GM19468 (cell line): ENCODE data around the gene THAP7.

ENCODE experiments used
- ATAC-seq: cut with Tn5 transposase; IDR thresholded peaks from one replicate; pipeline ENCODE4 v1.9.1; 2021; ENCODE audit warnings: mild to moderate bottlenecking, moderate library complexity, moderate number of reproducible peaks; ENCODE audit not compliant: unreplicated experiment; ENCODE audit errors: extremely low read depth

THAP7 gene

DNA sequence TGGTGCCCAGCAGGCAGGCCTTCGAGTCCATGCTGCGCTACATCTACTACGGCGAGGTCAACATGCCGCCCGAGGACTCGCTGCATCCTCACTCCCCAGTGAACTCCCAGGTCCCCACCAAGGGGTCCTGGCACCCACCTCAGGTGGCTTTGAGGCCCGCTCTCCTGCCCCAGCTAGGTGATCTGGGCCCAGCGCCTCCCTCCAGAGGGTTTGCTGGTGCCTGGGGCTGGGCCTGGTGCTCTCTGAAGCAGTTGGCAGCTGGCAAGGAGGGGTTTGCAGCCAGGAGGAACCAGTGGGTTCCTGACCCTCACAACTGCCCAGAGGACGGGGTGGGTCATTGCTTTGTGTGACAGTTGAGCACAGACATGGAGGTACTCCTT, 5.9 kb downstream of the THAP7 start:
- ATAC-seq, result no peak

DNA sequence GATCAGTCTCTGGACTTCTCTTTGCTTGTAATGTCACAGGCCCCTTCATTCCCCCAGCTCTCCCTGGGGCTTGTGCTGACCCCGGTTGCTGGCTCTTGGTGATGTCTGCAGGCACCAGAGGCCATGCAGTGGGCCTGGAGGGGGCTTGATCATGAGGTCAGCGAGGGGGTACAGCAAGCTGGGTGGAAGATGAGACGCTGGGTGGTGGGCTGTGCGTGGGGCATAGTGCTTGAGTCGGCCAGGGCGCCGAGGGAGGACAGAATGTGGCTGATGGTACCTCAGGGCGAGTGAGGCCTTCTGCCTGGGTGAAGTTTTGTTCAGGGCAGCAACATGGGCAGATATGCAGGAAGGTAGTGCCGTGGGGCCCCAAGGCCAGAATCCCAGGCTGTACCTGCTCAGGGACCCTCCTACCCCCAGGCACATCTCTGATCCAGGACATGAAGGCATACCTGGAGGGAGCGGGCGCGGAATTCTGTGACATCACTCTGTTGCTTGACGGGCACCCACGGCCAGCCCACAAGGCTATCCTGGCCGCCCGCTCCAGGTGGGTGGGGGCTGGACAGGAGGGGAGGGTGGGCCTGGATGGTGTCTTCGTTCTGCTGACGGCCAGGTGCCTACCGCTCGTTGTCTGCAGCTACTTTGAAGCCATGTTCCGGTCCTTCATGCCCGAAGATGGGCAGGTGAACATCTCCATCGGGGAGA, 6.4 kb downstream of the THAP7 start:
- no peak for ATAC-seq

DNA sequence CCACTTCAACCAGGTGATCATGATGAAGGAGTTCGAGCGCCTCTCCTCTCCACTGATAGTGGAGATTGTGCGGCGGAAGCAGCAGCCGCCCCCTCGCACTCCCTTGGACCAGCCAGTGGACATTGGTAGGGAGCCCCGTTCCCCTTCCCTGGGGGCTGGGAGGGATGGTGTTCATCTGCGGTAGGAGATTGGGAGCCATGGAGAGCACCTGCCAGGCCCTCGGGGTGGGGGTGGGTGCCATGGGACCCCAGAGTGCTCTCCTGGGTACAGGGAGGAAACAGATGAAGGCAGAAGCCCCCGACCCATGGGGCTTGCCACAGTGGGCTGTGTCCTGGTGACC, 7.0 kb downstream of the THAP7 start:
- no peak for ATAC-seq

DNA sequence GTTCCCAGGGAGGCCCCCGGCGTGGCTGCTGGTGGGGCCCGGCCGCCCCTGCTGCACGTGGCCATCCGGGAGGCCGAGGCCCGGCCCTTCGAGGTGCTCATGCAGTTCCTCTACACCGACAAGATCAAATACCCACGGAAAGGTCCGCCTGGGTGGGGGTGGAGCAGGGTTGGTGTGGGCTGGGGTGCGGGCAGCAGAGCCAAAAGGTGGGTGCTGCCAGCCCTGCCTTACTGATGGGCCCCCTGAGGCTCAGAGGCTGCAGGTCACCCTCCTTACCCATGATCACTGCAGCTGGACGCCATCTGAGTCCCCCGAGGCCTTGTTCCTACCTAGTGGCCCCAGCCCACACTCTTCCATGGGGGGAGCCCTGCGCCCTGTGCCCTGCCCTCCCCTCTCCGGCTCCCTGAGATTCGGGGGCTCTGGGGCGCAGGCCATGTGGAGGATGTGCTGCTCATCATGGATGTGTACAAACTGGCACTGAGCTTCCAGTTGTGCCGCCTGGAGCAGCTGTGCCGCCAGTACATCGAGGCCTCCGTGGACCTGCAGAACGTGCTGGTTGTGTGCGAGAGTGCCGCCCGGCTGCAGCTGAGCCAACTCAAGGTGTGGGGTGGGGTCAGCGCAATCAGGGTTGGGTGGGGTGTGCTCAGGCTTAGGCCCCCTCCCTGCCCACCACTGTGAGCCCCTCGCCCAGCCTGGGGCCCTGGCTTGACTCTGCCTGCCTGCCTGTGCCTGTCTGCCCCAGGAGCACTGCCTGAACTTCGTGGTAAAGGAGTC, 7.6 kb downstream of the THAP7 start:
- no peak for ATAC-seq

DNA sequence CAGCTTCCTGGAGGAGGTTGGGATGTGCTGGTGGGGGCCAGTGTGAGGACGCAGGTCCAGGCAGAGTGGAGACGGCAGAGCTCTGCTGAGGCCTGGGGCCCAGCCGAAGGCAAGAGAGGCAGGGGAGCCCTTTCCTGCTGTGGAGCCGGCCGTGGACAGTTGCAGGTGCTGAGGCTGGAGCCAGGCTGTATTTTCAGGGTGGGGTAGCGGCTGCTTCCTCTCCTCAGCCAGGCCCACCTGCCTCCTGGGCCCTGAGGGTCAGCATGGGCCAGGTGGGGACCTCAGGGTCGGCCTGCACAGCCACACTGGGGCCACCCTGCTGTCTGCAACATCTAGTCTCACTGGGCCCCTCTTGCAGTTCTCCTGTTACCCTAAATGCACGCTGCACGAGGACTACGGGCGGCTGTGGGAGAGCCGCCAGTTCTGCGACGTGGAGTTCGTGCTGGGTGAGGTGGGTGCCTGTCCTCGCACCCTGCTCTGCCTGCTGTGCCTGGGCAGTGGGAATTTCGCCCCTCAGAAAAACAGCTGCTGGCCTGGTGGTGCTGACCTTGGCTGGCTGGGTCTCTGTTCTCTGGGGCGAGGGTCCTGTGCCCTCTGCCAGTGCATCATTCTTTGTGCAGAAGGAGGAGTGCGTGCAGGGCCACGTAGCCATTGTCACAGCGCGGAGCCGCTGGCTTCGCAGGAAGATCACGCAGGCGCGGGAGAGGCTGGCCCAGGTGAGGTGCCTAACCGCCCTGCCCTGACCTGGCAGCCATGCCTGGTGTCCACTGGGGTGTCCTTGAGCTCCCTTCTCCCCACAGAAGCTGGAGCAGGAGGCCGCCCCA, 8.4 kb downstream of the THAP7 start:
- no peak for ATAC-seq

DNA sequence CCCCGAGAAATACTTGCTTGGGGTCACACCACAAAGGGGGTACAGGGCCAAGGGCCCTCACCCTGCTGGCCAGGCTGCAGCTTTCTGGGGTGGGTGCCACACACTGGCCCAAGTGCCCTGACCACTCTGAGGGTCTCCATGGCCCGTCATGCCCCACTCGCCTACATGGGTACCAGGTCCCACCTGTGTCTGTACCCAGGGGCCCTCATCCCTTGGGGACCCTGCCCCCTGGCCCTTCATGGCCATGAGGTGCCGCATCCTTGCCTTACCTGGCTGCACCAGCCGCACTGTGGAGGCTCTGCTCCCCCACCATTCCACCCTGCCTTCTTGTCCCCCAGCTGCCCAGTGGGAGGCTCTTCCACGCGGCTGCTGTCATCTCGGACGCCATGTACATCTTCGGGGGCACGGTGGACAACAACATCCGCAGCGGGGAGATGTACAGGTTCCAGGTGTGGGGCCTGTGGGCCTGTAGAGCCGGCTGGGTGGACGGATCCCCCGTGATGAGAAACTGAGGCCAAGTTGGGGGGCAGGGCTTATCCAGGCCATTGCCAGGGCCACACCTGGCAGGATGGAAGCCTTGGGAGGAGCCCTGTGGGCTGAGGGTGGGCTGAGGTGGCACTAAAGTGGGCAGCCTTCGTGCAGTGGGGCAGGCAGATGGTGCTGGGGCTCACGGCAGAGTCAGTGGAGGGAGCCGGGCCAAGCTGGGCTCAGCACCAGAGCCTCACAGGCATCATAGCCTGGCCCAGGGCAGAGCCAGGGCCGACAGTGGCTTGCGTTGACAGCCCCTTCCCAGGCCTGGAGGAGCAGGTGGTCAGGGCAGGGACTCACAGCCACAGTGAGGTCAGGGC, 9.2 kb downstream of the THAP7 start:
- ATAC-seq, result no peak

DNA sequence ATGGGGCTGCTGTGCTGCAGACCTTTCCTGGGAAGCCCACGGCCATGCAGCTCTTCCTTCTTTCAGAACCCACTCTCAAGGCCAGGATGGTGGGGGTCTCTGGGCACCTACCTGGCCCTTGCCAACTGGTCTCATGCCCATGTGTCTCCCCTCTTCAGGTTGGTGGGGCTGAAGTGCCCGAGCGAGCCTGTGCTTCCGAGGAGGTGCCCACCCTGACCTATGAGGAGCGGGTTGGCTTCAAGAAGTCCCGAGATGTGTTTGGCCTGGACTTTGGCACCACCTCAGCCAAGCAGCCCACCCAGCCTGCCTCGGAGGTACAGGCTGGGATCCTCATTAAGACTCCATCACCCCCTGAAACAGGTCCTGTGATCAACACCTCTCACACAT, 9.9 kb downstream of the THAP7 start:
- no peak for ATAC-seq

DNA sequence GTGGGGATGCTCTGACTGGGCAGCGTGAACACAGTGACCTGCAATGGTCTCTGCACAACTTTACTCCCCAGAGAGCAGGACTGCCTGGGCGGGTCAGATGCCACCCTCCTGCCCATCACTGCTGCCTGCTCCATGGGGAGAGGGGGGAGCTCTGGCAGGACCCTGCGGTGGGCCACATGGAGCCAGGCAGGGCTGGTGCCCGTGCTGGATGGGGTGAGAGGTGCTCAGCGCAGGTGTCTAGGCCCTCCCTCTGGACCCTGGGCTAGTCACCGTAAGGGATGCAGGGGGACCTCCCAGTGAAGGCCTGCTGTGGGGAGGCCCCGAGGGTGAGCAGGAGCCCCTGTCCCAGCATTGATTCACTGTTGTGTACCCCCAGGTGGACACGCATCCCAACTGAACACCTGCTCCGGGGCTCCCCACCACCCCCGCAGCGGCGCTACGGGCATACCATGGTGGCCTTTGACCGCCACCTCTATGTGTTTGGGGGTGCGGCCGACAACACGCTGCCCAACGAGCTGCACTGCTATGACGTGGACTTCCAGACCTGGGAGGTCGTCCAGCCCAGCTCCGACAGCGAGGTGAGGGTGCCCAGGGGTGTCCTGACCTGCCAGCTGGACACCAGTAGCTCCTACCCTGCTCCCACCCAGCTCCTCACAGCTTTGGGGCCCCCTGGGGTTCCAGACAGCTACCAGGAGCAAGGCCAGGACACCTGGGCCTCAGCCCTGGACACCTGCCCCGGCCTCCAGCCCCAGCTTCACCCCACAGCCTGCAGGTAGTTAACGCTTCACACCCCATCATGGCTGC, 10.5 kb downstream of the THAP7 start:
- no peak for ATAC-seq

DNA sequence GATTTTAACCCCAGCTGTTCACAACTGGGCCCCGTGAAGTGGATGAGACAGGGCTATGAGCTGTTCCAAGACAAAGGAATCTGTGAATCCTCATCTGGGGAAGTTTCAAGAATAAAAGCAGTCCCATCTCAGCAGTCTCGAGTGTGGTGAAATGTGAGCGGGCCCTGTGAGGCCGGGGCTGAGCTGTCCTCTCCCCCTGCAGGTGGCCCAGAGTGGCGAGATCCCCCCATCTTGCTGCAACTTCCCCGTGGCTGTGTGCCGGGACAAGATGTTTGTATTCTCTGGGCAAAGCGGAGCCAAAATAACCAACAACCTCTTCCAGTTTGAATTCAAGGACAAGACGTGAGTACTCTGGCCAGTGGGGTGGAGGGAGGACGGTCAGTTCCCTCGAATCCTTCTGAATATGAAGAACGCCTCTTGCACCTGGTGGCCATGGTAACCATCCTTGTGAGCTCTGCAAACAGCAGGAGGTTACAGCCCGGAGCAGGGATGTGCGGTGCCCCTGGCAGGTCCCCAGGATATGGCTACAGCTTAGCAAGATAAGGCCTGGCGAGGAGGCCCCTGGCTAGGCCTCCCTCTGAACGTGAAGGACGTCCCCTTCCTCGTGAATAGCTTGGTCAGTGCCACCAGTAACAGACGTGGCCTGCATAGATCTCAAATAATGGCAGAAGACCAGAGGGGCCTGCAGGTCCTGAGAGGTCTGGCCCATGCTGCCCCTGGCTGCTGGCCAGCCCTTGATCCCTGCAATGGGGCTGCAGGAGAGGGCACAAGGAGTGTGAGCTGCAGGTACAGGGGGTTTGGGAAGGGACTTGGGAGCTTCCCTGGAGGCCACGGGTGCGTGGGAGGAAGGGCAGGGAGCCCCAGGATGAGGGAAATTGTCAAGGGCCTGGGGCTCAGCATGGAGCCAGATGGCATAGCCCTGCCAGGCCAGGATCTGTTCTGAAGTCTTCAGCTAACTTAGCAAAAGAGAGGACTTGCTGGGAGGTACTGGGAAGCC, 11.4 kb downstream of the THAP7 start:
- no peak for ATAC-seq

DNA sequence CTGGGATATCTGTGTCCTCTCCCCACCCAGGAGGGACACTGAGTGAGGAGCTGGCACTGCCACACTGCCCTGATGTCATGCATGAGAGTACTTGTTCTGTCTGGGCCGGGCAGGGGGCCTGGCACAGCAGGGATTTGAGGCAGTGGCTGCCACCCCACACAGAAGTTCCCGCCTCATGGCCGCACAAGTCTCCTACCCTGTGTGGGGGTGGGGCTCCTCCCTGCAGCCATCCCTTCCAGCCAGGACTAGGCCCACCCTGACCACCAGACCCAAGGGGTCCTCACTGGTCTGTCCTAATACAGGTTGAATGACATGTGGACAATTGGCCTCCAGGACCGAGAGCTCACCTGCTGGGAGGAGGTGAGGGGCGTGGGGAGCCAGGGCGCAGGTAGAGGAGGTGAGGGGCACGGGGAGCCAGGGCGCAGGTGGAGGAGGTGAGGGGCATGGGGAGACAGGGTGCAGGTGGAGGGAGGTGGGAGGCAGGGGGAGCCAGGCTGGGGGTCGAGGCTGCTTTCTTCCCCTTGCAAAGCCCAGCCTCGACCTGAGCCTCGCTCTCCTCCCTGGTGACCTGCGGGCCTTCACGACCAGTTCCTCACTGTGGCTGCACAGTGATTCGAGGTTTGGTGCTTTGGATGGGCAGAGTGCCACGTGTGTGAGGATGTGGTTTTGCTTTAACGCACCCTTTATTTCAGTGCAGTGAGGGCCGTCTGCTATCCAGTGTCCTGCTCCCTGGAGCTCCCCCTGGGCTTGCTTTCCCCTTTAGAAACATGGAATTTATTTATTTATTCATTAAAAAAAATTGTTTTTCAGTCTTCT, 12.4 kb downstream of the THAP7 start:
- ATAC-seq, result no peak

DNA sequence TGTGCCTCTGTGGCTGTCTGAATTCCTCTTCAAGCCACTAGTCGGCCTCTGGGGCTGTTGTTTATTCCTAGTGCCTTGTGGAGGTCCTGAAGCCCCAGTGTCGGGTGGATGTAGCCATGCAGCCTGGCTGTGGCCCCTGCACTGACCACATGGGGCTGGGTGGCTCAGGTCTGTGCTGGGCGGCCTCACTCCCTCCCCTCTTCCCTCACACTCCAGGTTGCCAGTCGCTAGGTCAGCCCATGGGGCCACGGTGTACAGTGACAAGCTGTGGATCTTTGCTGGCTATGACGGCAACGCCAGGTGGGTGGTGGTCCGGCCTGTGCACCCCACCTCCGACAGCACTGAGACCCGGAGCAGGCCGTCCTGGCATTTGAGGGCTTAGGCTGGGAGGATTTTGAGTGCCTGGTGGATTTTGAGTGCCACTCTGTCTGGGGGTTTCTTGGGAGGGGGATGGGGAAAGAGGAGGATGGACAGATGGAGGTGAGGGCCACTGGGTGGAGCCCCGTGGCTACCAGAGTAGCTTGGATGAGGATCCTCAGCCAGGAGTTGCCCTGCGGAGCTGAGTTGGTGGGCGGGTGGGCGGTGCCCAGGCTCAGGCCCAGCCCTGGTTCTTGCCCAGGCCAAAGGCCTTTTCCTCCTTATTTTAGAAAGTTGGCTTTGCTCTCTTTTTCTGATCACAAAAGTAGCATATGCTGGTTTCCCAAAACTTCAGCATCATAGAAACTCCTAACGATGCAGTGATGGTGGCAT, 13.2 kb downstream of the THAP7 start:
- no peak for ATAC-seq

DNA sequence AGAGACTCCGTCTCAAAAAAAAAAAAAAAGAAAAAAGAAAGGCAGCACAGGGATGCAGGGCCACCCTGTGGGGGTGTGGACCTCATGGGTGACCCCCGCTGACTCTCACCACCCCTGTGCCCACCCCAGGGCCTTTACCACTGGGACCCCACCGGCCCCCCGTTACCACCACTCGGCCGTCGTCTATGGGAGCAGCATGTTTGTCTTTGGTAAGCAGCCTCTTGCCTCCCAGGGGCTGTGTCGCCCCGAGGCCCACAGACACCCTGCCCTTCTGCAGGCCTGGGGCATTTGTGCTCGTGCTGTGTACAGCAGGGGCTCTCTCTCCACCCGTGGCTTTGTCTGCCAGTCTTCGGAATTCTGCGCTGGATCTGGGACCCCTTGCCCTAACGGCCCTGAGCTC, 14.5 kb downstream of the THAP7 start:
- ATAC-seq, result no peak

DNA sequence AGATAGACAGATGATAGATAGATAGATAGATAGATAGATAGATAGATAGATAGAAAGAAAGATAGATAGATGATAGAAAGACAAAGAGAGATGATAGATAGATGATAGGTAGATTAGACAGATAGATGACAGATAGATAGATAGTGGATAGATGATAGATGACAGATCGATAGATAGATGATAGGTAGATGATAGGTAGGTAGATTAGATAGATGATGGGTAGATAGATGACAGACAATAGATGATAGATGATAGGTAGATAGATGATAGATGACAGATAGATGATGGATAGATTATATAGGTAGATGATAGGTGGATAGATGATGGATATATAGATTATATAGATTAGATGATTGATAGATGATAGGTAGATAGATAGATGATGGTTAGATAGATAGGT, 15.6 kb downstream of the THAP7 start:
- no peak for ATAC-seq

DNA sequence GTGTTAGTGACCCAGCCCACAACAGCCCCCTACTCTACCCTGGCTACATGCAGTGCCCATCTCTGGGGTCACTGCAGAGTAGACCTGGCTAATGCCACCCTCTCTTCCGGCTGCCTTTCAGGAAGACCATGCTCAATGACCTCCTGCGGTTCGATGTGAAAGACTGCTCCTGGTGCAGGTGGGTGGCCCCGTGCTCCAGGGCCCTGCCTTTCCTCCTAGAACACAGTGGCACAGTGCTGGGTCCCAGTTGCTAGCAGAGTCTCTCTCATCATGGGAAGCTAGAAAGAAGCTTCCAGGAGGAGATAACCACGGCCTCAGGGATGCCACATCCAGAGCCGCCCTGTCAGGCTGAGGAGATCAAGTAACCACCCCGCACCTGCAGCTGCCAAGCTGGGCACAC, 16.2 kb downstream of the THAP7 start:
- ATAC-seq, result no peak

DNA sequence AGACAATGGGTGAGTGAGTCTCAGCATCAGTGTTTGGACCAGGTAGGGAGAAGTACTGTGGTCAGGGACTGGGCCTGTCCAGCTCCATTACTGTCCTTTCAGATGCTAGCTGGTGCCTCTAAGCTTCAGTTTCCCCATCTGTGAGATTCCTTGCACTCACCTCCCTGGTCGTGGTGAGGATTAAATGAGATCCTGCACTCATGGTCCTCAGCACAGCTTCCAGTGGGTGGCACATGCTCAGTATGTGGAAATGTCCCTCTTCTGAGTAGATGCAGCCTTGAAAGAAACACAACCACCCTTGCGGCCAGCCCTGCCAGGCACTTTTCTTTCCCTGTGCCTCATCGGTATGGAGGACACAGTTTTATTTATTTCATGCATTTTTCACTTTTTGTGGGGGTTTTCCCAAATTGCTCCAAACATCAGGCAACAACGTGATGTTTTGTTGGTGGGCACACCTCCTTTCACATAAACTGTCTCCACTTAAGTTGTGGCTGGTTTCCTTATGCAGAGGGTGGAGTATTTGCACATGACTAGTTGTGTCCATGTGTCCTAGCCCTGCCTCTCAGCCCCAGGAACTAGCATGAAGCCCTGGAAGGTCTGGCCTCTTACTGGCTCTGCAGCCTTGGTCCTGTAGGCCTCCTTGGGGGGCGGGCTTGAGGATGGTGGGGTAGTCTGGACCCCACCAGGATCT, 18.7 kb downstream of the THAP7 start:
- ATAC-seq, result no peak

DNA sequence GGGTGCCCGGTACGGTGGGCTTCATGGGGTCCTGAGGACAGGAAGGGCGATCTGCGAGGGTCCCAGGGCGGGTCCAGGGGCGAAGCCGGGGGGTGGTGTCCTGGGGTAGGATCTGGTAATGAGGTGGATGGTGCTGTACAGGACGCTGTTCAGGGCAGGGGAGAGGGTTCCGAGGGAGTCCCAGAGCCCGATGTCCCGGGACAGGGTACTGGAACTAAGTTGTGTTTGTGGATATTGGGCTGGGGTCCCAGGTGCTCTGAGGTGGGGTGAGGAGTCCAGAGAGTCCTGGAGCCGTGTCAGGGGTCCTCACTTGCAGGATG, 19.4 kb downstream of the THAP7 start:
- ATAC-seq, result no peak
